GM19025 (cell line): ENCODE measurements around the gene DSCAM.

Source experiments
- ATAC-seq: cut with Tn5 transposase; IDR thresholded peaks from one replicate; pipeline ENCODE4 v1.9.1; 2021; ENCODE audit warnings: mild to moderate bottlenecking, low read depth, moderate library complexity; ENCODE audit not compliant: unreplicated experiment

DSCAM gene

DNA sequence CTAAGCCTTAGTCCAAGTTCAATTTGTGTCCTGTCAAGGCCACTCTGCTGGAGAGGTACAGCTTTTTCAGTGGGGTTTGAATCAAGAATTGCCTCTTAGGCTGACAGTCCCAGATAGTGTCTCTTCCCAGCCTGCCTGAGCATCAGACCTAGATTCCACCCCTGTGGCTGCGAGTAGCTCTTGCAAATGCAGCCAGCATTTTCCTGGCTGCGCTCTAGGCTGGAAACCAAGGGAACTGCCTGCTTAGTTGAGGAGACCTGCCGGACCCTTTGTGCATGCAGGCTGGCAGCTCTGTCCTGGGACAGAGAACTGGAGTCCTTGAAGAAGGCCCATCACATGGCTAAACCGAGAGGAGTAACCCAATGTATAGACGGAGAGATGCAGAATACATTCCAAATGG, 686.0 kb downstream of the DSCAM start:
- ATAC-seq = no peak

DNA sequence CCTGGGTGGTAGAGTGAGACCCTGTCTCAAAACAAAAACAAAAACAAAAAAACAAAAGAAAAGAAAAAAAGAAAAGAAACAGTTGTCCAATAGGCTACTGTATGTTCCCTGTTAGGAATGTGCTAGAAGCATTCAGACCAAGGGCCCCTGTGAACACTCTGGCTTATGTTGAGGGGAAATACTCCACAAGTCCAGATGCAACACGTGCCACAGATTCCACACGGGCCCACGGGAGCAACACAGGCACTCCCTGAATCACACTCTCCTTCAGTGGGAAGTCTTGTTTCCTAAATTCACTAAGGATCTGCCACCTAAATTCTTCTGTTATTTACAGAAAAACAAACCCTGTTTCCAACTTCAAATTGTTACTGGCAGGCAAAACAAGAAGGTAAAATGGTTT, 688.6 kb downstream of the DSCAM start:
- ATAC-seq = no peak

DNA sequence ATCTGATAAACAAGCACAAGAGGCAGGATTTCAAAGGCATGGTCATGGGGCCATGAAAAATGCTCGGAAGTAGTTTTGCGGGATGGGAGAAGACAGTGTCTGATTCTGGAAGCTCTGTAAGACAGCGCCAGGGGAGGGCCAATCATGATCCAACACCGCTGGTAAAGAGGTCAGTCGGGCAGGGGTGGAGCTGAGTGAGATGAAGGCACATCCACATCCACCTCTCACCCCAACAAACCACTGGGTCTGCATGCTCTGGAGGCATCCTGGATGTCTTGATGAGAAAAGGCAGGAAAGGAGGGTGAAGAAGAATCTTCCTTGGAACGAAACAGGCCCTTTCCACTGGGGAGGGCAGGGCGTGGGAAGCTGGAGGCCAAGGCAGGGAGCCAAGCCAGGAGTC, 691.4 kb downstream of the DSCAM start:
- no peak for ATAC-seq

DNA sequence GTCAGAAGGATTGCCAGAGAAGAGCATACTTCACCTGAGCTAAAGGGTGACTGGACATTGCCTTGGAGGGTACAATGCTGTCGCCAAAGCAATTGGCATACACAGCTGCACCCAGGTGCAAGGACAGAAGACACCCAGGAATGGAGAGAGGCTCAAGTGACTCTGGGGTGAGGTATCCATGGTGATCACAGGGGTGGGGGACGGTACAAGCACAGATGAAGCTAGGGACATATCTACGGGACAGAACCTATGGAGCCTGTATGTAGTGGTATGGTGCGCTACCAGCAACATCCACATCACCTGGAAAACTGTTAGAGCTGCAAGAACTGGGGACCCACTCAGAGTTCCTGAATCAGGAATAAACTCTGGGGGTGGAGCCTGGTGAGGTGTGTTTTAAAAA, 693.6 kb downstream of the DSCAM start:
- no peak for ATAC-seq

DNA sequence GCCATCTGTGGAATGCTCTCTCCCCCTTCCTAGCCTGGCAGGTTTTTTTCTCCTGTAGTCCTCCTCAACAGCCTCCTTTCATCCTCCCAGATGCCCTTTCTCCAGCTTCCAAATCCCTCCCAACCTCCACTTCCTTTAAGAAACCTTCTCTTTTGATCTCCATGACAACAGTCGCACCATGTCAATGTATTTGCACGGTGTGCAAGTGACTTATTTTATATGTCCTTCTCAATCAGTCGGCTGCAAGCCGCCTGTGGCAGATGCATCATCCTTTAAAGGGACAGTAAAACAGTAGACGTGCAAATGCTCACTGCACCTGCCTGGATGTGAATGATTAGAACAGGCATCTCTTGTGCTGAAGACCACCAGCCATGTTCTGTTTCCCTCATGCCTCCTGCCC, 694.5 kb downstream of the DSCAM start:
- no peak for ATAC-seq

DNA sequence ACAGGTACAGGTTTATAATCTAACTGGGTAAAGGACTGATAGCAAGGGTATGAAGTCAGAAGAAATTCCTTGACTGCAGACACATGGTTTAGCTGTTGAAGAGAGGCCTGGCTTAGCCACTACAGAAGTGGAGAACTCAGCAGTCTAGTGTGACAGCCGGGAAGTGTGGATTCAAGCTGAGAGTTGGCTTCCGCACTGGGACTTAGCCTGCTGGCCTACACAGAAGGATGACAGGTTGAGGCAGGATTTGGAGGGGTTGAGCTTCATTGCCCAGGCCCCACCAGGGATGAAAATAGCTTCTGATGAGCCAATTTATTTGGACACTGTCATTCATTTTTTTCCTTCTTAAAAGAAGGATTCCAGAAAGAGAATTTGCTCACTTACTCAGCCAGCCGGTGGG, 695.3 kb downstream of the DSCAM start:
- no peak for ATAC-seq

DNA sequence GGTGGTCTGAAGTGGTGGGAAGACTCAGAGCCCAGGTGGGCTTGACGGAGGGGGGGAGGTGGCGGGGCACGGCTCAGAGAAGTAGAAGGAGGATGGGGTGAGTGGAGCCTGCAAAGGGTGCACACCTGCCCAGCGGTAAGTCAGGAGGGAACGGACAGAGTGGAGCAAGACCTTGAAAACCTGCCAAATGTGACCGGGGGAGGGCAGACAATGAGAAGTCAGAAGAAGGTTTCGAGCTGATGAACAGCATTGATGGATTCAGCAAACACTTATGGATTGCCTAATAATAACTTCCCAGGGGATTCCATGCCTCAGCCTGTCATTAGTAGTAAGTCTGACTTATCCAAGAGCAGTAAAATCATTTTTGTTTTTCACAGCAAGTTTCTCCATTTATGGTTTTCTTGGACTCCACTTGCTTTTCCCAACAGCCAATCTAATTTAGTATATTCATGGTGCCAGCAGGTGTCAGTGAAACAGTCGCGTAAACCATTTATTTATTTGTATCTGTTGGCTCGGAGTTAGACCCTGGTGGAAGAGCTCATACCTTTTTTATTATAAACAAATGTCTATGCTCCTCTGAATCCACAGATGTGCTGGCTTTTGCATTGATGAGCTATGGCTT, 700.6 kb downstream of the DSCAM start:
- ATAC-seq = no peak

DNA sequence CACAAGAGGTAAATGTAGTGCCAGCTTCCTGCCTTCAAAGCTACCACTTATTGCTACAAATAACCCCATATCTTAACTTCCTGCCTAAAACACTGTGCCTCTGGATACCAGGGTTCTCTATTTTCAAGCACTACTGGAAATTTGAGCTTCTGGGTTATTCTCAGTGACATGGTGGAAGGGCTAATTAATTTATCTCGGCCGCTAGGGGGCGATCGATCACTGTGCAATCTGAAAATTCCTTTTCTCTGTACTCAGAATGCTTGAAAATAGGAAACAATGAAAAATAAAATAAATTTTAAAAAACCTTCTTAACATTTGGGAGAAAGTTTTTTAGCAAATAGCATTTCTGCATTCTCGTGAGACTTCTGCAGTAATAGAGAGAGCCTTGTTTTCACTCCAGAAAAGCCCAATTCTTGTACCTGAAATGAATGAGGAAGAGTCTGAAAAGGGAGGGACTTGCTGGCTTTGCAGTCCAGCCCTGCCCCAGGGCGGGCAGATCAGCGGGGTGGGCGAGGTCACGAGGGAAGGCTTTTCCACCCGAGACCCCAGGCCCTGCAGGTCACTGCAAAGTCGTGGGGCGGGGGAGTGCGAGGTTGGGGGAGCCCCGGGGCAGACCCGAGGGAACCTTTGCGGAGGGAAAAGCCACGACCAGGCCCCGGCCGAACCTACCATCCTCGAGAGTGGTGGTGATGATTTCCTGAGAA, 703.0 kb downstream of the DSCAM start:
- ATAC-seq = no peak

DNA sequence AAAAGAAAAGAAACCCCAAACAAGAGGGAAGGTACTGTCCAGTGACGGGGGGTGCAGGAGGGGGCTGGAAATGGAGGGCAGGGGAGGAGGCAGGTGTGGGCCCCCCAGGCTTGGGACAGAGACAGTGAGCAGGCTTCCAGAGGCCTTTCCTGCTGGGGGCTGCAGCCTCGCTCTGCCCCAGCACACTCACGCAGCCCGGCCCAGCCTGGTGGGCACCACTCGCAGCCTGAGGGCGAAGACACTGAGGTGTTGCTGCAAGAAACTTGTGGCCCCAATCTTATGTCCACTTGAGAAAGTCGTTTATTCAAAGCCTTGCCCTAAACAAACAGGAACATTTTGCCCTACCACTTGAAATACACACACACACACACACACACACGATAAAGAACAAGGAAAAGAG, 705.3 kb downstream of the DSCAM start:
- ATAC-seq = no peak

DNA sequence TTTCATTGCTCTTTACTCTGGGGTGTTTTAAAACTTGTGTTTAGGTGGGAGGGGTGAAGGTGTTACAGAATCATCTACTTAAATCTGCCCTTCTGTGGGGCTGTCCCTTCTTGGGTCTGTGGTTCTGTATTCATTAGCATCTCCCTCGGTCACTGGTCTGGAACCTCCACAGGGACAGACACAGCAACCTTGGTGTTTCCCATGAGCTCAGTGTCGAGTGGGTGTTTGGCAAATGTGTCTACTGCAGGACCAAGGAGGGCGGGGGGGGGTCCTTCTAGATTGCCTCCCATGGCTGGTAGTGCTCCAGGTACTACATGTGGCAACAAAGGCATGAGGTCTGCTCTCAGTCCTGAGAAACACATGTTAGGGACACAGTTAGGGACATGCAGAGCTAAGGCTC, 706.3 kb downstream of the DSCAM start:
- ATAC-seq = no peak

DNA sequence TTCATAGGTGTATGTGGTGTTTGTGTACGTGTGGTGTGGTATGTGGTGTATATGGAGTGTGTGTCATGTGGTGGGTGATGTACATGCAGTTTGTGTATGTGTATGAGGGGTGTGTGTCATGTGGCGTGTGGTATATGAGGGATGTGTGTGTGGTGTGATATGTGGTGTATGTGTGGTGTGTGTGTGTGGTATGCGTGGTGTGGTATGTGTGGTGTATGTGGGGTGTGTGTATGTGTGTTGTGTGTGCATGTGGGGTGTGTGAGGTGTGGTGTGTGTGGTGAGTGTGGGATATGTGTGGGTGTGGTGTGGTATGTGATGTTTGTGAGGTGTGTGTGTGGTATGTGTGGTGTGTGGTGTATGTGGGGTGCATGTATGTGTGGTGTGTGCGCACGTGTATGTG, 707.3 kb downstream of the DSCAM start:
- ATAC-seq = no peak

DNA sequence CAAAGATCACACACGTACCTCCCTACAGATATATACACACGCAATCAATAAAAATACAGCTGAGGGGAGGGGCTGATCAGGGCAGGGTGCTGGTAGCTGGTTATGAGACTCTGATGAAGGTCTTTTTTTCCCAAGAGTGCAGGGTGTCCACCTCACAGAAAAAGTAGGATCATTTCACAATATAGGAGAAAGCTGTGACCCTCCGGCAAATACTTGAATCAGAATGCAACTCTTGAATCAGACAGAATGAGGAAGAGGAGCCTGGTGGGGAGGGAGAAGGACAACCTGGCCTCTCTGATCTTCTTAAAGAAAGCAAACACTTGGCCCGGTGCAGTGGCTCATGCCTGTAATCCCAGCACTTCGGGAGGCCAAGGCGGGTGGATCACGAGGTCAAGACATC, 710.4 kb downstream of the DSCAM start:
- no peak for ATAC-seq

DNA sequence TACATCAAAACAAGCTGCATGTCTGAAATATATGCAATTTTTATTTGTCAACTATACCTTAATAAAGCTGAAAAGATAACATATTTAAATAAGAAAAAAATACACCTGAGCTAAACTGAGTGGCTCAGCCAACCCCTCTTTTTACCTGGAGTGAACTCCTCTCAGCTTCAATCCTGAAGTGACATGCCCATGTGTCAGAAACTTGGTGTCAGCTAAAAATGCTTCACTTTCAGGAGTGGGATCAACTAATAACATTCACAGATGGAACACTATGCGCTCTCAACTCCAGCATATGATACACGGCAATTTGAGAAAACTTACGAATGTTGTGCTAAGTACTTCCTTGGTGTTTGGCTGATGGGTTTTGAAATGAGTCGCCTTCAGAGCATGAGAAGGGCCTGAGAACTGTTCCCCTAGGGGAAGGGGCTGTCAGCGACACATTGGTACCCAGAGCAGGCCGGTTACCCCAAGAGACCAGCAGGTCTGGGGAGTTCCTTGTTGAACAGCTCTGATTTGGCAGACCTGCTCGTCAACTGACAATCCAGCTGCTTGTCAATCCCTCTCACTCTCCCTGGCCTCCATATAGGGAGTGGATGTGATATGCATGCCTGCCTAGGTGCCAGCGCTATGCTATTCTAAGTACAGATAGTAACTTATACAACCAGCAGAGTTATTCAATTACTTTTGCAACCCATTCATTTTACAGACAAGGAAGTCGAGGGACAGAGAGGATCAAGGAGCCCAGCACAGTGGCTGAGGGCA, 712.0 kb downstream of the DSCAM start:
- no peak for ATAC-seq

DNA sequence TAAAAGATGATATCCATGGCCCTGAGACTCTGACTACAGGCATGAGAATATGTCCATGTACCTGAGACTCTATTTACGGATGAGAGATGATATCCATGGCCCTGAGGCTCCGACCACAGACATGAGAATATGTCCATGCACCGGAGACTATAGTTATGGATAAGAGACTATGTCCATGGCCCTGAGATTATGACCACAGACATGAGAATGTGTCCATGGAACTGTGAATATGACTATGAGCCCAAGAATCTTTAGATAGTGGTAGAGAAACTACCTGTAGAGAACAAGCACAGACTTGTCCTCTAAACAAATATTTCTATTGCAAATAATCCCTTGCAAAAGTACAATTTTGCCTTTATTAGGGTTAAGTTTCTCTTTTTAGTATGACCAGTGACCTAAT, 716.5 kb downstream of the DSCAM start:
- ATAC-seq = no peak

DNA sequence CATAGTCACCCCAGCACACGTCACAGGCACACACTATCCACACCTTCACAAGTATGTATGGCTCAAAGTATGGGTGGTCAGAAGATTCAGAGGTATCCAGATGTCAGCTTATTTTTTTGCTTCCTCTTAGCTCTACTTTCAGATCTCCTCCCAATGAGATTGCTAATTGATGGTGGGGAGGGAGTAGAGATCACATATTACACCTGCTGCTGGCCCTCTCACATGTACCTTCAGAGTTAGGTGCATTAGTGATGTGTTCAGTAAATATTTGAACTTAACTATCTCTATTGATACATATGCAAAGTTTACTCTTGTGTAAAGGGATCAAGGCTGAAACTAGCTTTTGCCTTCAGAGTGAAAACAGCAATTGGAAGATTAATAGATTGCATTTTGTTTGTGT, 717.1 kb downstream of the DSCAM start:
- ATAC-seq = no peak

DNA sequence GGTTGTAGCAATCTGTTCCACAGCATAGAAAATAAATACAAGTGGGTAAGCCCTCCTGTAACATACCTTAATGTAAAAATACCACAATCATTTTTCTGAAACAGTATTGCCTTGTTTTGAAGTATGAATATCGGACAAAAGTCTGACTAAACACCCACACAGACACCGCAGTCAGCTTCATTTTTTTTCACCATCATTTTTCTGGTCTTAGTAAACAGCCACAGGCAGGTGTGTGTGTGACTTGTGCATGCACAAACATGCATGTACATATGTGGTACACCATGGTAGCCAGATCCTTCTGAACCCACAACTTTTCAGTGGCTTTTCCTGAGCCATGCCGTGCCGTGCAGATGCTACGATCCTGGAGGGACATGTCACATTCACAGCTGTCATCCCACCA, 718.1 kb downstream of the DSCAM start:
- ATAC-seq = no peak

DNA sequence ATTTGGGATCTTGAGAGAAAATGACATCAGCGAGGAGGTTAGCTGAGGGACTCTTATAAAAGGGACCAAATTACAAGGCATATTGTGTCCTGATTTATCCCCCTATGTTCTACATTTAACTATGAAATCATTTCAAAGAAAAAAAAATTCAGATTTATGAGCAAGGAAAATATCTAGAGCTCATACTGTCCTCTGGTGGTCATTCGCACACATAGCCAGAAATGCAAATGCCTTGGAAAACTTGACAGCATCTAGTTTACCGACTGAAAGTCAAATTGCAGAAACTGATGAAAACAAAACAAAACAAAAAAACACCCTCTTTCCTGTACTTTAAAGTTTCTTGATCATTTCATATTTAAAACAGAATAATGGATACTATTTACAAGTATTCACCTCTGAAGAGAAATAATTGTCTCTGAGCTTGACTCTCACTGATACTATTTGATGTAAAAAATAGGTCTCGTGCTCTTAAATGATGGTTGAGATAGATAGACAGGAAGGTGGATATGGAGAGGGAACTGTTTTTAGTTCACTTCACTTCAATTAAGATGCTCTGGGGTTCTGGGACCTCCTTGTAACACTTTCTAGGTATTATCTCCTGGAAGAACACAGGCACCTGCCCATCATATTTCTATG, 725.9 kb downstream of the DSCAM start:
- ATAC-seq = no peak

DNA sequence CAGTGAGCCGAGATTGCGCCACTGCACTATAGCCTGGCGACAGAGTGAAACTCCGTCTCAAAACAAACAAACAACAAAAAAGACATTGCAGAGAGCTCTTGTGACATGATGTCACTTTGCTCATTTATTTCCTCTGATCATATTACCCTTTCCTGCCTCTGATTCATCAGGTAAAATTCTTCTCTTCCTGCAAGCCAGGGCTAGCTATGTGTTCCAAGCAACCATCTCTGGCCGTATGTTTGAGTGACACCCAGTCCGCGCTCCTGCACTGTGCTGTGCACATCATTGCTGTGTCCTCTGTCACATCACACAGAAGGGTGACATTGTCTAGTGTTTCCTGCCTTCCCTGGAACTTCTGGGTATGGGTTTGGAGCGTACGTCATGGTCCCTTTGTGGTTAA, 728.4 kb downstream of the DSCAM start:
- ATAC-seq = no peak

DNA sequence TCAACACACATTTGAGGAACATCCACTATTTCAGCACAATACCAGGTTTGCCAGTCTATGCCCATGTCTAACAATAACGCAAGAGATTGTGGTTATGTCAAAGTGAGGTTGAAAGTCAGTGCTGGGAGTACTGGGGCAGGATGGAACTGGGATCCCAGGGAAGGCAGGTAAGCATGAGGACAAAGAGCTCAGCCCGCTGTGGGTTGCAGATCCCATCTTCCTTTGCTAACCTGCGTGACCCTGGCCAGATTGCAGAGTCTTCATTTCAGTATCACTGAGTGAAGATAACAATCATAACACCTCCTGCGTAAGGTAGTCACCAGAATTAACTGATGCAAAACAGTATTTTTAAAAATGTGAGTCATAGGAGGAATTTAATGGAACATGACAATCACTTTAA, 729.7 kb downstream of the DSCAM start:
- ATAC-seq = no peak

DNA sequence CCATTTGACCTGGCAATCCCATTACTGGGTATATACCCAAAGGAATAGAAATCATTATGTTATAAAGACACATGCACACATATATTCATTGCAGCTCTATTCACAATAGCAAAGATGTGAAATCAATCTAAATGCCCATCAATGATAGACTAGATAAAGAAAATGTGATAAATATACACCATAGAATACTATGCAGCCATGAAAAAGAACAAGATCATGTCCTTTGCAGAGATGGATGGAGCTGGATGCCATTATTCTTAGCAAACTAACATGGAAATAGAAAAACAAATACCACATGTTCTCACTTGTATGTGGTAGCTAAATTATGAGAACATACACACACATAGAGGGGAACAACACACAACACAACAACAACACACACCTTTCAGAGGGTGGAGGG, 731.2 kb downstream of the DSCAM start:
- ATAC-seq = no peak

DNA sequence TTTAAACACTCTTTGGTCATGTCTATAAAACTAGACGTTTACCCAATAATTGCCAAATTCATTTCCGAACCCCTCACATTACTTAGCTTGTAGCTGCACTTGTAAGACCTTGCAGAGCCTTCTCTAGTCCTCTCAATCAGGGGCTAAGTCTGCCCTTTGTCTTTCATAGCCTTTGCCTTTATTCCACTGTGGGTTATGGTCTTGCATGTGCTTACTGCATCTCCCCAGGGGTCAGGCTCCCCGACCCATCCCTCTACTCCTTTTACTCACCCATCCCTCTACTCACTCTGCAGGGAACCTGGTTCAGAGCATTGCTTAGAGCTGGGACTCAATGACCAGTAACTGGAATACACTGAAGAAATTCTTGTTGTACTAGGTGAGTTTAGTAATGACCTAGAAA, 744.3 kb downstream of the DSCAM start:
- ATAC-seq = no peak
